GM19025 (cell line): ENCODE results near the gene OR8B3.

Experiments
- ATAC-seq: cut with Tn5 transposase; IDR thresholded peaks from one replicate; pipeline ENCODE4 v1.9.1; 2021; ENCODE audit warnings: mild to moderate bottlenecking, low read depth, moderate library complexity; ENCODE audit not compliant: unreplicated experiment

OR8B3 gene

DNA sequence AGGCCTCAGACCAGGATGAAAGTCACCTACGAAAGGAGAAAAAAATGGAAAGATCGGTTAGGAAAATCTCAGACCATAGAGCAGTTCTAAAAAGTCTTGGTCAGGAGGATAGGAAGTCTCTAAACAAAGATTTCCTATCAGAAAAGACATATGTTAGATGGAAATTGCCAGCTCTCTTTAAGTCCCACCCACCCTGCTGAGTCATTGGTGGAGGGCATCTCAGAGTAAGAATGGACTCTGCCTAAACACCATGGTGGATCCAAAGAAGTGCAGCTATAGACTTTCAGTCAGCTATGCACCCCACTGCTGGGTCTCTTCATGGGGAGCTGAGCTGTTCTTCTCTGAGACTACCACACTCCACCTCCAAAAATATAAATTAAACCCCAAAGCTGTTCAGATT is 18.2 kb downstream of the OR8B3 start:
- ATAC-seq: no peak

DNA sequence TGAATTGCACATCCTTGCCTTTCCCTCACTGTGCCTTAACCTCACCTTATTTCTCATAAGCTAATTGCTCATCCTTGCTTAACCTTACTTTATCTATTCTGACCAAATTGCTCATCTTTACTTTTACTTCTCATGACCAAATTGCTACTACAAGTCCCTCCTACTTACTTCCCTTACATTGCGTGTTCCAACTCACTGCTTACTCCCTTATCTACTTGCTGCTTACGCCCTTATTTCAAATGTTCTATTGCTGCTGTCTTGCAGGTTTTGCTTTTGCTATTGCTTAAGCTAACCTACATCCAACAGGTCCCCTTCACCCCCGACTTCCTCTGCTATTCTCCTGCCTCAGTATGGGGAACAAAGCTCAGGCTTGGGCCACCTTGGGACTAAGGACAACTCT is 22.5 kb downstream of the OR8B3 start:
- ATAC-seq: no peak

DNA sequence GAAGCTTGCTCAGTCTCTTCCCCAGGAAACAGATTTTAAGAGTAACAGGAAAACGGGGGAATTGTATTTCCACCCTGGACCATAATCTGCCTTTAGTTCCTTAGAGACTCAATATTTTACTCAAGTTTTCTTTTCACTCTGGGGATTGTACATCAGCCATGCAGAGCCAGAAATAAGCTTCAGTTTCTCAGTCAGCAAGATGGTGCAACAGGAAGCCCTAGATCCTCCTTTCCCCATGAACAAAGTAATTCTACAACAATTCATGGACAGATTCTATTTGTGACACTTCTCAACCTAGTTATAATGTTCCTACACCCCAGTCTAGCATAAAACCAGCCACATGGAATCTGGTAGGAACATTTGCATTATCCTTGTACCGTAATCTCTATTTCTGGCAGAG is 39.3 kb downstream of the OR8B3 start:
- ATAC-seq: no peak

DNA sequence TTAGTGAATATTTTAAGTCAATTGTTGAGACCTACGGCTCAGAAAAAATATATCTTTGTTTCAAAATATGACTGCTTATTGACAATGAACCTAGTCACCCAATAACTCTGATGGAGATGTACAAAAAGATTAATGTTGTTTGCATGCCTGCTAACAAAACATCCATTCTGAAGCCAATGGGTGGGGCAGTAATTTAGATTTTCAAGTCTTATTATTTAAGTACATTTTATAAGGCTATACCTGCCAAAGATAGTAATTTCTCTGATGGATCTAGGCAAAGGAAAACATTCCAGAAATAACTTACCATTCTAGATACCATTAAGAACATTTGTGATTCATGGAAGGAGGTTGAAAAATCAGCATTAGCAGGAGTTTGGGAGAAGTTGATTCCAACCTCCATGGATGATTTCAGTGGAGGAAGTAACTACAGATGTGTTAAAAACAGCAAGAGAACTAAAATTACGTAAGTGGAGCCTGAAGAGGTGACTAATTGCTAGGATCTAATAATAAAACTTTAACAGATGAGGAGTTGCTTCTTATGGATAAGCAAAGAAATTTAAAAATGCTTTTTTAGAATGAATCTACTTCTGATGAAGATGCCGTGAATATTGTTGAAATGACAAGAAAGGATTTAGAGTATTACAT is 52.4 kb downstream of the OR8B3 start:
- ATAC-seq: no peak
